Measurements from ENCODE around the gene SUPT3H. TPM values are rescaled to one million over a fixed set of nuclear protein-coding genes. Genes with fewer than 3 reads are reported as not detected.

Gene SUPT3H
- total RNA-seq, 1 donor, result 4.7 TPM

DNA sequence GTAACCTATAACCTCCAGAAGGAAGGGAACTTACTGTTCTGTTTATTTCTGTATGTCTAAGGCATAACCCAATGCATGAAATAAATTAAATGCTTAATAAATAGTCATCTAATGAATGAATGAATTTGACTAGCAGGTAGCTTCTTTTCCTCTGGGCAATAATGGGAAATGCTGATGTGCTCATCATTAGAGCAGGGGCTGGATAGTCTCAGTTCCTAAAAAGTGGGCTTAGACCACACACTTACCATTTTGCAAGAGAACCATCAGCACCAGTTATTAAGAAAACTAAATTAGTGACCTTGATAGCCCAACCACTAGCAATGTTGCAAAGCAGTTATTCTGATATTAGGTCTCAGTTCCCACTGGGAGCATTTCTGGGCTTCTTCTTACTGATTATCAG lies 540.5 kb downstream of the SUPT3H start:
- no peaks in the 10 kb centered on the region for H3K9me3 ChIP-seq (ENCODE audit: low read depth, low read length)
- no peaks in the 10 kb centered on the region for H3K36me3 ChIP-seq (ENCODE audit: insufficient read depth, low read length)
- no peaks in the 10 kb centered on the region for H3K79me2 ChIP-seq (ENCODE audit: insufficient read depth, low read length)
- DNase-seq (ENCODE audit: insufficient read length, low spot score, missing footprints), result no peak
- no peak overlapping the region for H3K27ac ChIP-seq (ENCODE audit: low read depth, low read length)
- H4K20me1 ChIP-seq (ENCODE audit: insufficient read depth, low read length), result no peaks in the 10 kb centered on the region
- no peak overlapping the region for H2AFZ ChIP-seq (ENCODE audit: low read length)
- H3K4me3 ChIP-seq (ENCODE audit: insufficient read depth, low read length), result no peak overlapping the region
- H3K27me3 ChIP-seq (ENCODE audit: insufficient read depth, low read length), result no peaks in the 10 kb centered on the region
- no peaks in the 10 kb centered on the region for H3K4me1 ChIP-seq (ENCODE audit: insufficient read depth, low read length)
- TF ChIP-seq, protein P1, sequence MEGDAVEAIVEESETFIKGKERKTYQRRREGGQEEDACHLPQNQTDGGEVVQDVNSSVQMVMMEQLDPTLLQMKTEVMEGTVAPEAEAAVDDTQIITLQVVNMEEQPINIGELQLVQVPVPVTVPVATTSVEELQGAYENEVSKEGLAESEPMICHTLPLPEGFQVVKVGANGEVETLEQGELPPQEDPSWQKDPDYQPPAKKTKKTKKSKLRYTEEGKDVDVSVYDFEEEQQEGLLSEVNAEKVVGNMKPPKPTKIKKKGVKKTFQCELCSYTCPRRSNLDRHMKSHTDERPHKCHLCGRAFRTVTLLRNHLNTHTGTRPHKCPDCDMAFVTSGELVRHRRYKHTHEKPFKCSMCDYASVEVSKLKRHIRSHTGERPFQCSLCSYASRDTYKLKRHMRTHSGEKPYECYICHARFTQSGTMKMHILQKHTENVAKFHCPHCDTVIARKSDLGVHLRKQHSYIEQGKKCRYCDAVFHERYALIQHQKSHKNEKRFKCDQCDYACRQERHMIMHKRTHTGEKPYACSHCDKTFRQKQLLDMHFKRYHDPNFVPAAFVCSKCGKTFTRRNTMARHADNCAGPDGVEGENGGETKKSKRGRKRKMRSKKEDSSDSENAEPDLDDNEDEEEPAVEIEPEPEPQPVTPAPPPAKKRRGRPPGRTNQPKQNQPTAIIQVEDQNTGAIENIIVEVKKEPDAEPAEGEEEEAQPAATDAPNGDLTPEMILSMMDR (IDR thresholded peaks at IDR 0.05; ENCODE audit: extremely low read depth, low read depth, low read length), result no peak
- H3K4me2 ChIP-seq (ENCODE audit: insufficient read depth, low read length), result no peak overlapping the region

DNA sequence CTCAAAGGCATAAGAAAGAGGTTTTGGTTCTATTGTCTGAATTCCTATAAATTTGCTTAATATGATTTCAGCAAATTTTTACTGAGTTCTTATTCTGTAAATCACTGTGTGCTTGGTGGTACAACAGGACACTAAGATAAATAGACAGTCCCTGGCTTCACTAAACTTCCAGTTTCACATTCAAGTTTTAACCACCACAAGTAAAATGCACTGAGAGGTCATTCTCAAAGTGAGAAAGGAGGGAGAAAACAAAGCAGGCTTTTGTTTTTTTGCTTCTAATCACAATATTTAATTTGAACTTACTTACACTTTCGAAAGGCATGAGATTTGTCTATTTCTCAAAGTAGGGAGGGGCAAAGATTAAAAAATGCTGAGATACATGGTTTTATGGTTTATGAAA lies 544.5 kb downstream of the SUPT3H start:
- H3K36me3 ChIP-seq (ENCODE audit: insufficient read depth, low read length), result no peaks in the 10 kb centered on the region
- no peaks in the 10 kb centered on the region for H3K79me2 ChIP-seq (ENCODE audit: insufficient read depth, low read length)
- DNase-seq (ENCODE audit: insufficient read length, low spot score, missing footprints), result no peak
- no peak overlapping the region for H2AFZ ChIP-seq (ENCODE audit: low read length)
- H3K9me3 ChIP-seq (ENCODE audit: low read depth, low read length), result no peaks in the 10 kb centered on the region
- no peak overlapping the region for H3K27ac ChIP-seq (ENCODE audit: low read depth, low read length)
- H3K4me2 ChIP-seq (ENCODE audit: insufficient read depth, low read length), result no peak overlapping the region
- no peaks in the 10 kb centered on the region for H3K27me3 ChIP-seq (ENCODE audit: insufficient read depth, low read length)
- TF ChIP-seq, protein P1 (IDR thresholded peaks at IDR 0.05; ENCODE audit: extremely low read depth, low read depth, low read length), result no peak
- no peaks in the 10 kb centered on the region for H4K20me1 ChIP-seq (ENCODE audit: insufficient read depth, low read length)
- no peak overlapping the region for H3K4me3 ChIP-seq (ENCODE audit: insufficient read depth, low read length)
- H3K4me1 ChIP-seq (ENCODE audit: insufficient read depth, low read length), result peaks cover 2% of the 10 kb centered on the region

DNA sequence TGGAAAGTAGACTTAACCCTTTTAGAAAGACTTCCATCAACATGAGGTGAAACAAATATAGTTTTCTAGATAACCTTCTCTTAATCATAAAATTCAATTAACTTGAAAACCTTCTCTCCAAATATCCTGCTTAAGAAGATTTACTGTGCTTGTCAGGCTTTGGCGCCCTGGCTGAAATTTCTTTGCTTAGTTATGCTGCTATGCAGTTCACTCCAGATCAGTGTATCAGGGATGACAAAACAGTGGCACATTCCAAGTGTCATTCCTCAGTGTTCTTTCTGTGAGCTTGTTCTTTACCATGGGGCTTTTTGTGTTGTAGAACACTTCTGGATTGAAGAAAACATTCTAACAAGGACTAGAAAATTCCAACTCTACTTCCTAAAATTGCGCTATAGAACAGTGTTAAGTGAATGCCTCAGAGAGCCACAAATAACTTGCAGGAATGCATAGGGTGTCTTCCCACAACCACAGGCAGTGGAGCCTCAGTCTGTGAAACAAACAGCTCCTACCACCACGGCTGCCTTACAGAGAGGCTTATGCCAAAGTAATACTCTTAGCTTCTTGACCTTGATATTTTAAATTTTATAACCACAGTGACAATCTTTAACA lies 546.6 kb downstream of the SUPT3H start:
- no peaks in the 10 kb centered on the region for H4K20me1 ChIP-seq (ENCODE audit: insufficient read depth, low read length)
- no peak overlapping the region for H2AFZ ChIP-seq (ENCODE audit: low read length)
- TF ChIP-seq, protein P1 (IDR thresholded peaks at IDR 0.05; ENCODE audit: extremely low read depth, low read depth, low read length), result no peak
- no peaks in the 10 kb centered on the region for H3K27me3 ChIP-seq (ENCODE audit: insufficient read depth, low read length)
- no peaks in the 10 kb centered on the region for H3K36me3 ChIP-seq (ENCODE audit: insufficient read depth, low read length)
- H3K4me1 ChIP-seq (ENCODE audit: insufficient read depth, low read length), result peaks cover 2% of the 10 kb centered on the region
- no peak overlapping the region for H3K27ac ChIP-seq (ENCODE audit: low read depth, low read length)
- H3K79me2 ChIP-seq (ENCODE audit: insufficient read depth, low read length), result no peaks in the 10 kb centered on the region
- DNase-seq (ENCODE audit: insufficient read length, low spot score, missing footprints), result no peak
- no peaks in the 10 kb centered on the region for H3K9me3 ChIP-seq (ENCODE audit: low read depth, low read length)
- H3K4me3 ChIP-seq (ENCODE audit: insufficient read depth, low read length), result no peak overlapping the region
- no peak overlapping the region for H3K4me2 ChIP-seq (ENCODE audit: insufficient read depth, low read length)

DNA sequence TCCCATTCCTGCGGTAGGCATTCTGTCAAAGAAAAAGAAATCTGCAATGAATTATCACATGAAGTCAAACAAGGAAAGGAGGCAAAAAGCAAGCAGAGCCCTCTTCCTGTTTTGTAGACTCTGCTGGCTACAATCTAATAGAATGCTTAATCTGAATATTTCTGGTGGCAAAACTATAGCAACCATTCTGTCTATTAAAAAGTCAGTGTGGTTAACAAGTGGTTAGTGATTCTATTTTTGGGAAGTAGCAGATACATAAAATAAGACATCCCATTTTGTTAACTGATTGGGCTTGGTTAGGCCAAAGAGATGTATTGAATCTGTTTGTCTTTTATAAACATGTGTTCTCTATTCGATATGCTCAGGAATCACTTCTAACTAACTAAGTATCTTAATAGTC lies 547.9 kb downstream of the SUPT3H start:
- DNase-seq (ENCODE audit: insufficient read length, low spot score, missing footprints), result no peak
- Histone ChIP-seq H3K36me3 (ENCODE audit: insufficient read depth, low read length) (no peaks in the 10 kb centered on the region), H3K4me3 (ENCODE audit: insufficient read depth, low read length) (no peak overlapping the region), H3K4me2 (ENCODE audit: insufficient read depth, low read length) (no peak overlapping the region), H4K20me1 (ENCODE audit: insufficient read depth, low read length) (no peaks in the 10 kb centered on the region), H3K79me2 (ENCODE audit: insufficient read depth, low read length) (no peaks in the 10 kb centered on the region), H2AFZ (ENCODE audit: low read length) (no peak overlapping the region), H3K27ac (ENCODE audit: low read depth, low read length) (no peak overlapping the region), H3K27me3 (ENCODE audit: insufficient read depth, low read length) (no peaks in the 10 kb centered on the region), H3K4me1 (ENCODE audit: insufficient read depth, low read length) (peaks cover 2% of the 10 kb centered on the region), H3K9me3 (ENCODE audit: low read depth, low read length) (no peaks in the 10 kb centered on the region)
- TF ChIP-seq, protein P1 (IDR thresholded peaks at IDR 0.05; ENCODE audit: extremely low read depth, low read depth, low read length), result no peak

Data from osteoblast (primary cell).